K562 (cell line): ENCODE results near the gene WWOX. TPM values are rescaled to one million over a fixed set of nuclear protein-coding genes. Genes with fewer than 3 reads are reported as not detected.

Source experiments
- ATAC-seq: fragments of 200-7000 bp; cut with Tn5 transposase; 3 replicates; pipeline ENCODE4 v1.9.1; 2020; ENCODE audit warnings: moderate library complexity
- BruUV-seq: library from RNA; stranded (reverse); fragments of 400-500 nt; replicated peaks from 2 replicates; lab custom pipeline; 2021; lab: Mats Ljungman, UMichigan
- CTCF ChIA-PET: fragments of 300-600 bp; formaldehyde crosslinking; extraction: SDS; loops from one replicate; lab custom pipeline; 2021; ENCODE audit warnings: low intra/inter-chr PET ratio; lab: Yijun Ruan, JAX
- POLR2A ChIA-PET: fragments of 300-600, 350-650 bp; sonication (Branson Sonifier 250); formaldehyde crosslinking; extraction: SDS; loops from one replicate; lab custom pipeline; 2021; ENCODE audit warnings: antibody characterized with exemption, inconsistent platforms; lab: Yijun Ruan, JAX
- DNase-seq, 4 experiments: peaks; one replicate each; pipeline versions ENCODE4 v3.0.0 to v3.0.0-alpha.2; 2011 to 2018; ENCODE audit warnings: low spot score in 3 of 4, mixed read lengths in 3 of 4; ENCODE audit errors: extremely low read depth in 1 of 4
- FAIRE-seq: peaks from 2 replicates; lab custom pipeline; 2011; peaks lifted over from hg19 to GRCh38; lab: Jason Lieb, UNC
- H2AFZ ChIP-seq: 2 replicates; pipeline ENCODE4 v1.6.0; 2011; ENCODE audit warnings: low read depth, low read length, control low read depth, inconsistent platforms
- H3K27ac ChIP-seq: fragments of 200-600 bp; 3 replicates; pipeline ENCODE4 v1.8.0; 2011; ENCODE audit warnings: low read depth, mild to moderate bottlenecking, control low read depth, inconsistent platforms, low read length, moderate library complexity, mixed read lengths; ENCODE audit errors: extremely low read depth
- H3K27me3 ChIP-seq, 2 experiments: fragments of 300-600 bp in 1 of 2; 2 replicates in 1 of 2; 3 replicates in 1 of 2; pipeline versions ENCODE4 v1.6.0 to v1.8.0; 2011; ENCODE audit warnings: inconsistent platforms in 2 of 2, low read length in 2 of 2, mild to moderate bottlenecking in 1 of 2, mixed read lengths in 1 of 2, moderate library complexity in 1 of 2; ENCODE audit not compliant: control insufficient read depth in 2 of 2, insufficient read depth in 2 of 2
- H3K36me3 ChIP-seq: fragments of 300-600 bp; 3 replicates; pipeline ENCODE4 v1.8.0; 2011; ENCODE audit warnings: mild to moderate bottlenecking, low read length, inconsistent platforms; ENCODE audit not compliant: control insufficient read depth, insufficient read depth
- H3K4me1 ChIP-seq, 2 experiments: fragments of 200-600 bp in 1 of 2; replicated peaks in 1 of 2; 2 replicates in 1 of 2; 3 replicates in 1 of 2; pipeline versions ENCODE4 v1.5.1 to v1.8.0; 2011; ENCODE audit warnings: inconsistent platforms in 2 of 2, low read length in 2 of 2, mild to moderate bottlenecking in 1 of 2, mixed read lengths in 1 of 2, moderate library complexity in 1 of 2; ENCODE audit not compliant: control insufficient read depth in 2 of 2, insufficient read depth in 2 of 2
- H3K4me2 ChIP-seq: 2 replicates; pipeline ENCODE4 v1.6.1; 2011; ENCODE audit warnings: low read length, control low read depth, inconsistent platforms, mixed read lengths; ENCODE audit not compliant: insufficient read depth
- H3K4me3 ChIP-seq: fragments of 200-600 bp; sonication (generic), shearing (Covaris generic); 2 replicates; pipeline ENCODE4 v1.5.1; 2016; ENCODE audit warnings: control low read depth, inconsistent platforms
- H3K79me2 ChIP-seq: fragments of 200-600 bp; 3 replicates; pipeline ENCODE4 v1.8.0; 2011; ENCODE audit warnings: low read length, inconsistent platforms; ENCODE audit not compliant: control insufficient read depth, insufficient read depth
- H3K9ac ChIP-seq, 2 experiments: 2 replicates each; pipeline versions ENCODE4 v1.6.0 to v1.6.1; 2011; ENCODE audit warnings: low read depth in 2 of 2, low read length in 2 of 2, control low read depth in 1 of 2, inconsistent platforms in 1 of 2, mild to moderate bottlenecking in 1 of 2, mixed read lengths in 1 of 2; ENCODE audit not compliant: insufficient read depth in 1 of 2
- H3K9me1 ChIP-seq: one replicate; pipeline ENCODE4 v1.6.0; 2011; ENCODE audit warnings: inconsistent platforms, mild to moderate bottlenecking, low read length, moderate library complexity; ENCODE audit not compliant: control insufficient read depth, insufficient read depth
- H3K9me3 ChIP-seq: replicated peaks from 2 replicates; pipeline ENCODE4 v1.5.1; 2011; ENCODE audit warnings: low read depth, low read length, inconsistent platforms; ENCODE audit not compliant: control insufficient read depth, insufficient read depth
- H4K20me1 ChIP-seq: replicated peaks from 2 replicates; pipeline ENCODE4 v1.6.1; 2011; ENCODE audit warnings: low read length, inconsistent platforms, mixed read lengths; ENCODE audit not compliant: control insufficient read depth, insufficient read depth
- CTCF ChIP-seq, 3 experiments: IDR thresholded peaks in 2 of 3; conservative IDR thresholded peaks in 1 of 3; 2 replicates each; pipeline ENCODE4 v1.5.1; 2011 to 2012; ENCODE audit warnings: low read length in 3 of 3, mild to moderate bottlenecking in 3 of 3, control low read depth in 2 of 3, improper control_type of control experiment in 1 of 3, inconsistent platforms in 1 of 3, low read depth in 1 of 3, mixed read lengths in 1 of 3, moderate library complexity in 1 of 3; ENCODE audit not compliant: insufficient read depth in 2 of 3
- KAT2B ChIP-seq: IDR thresholded peaks from one replicate; pipeline ENCODE4 v1.6.1; 2012; ENCODE audit warnings: low read depth, mild to moderate bottlenecking, control low read depth, inconsistent platforms, low read length, moderate library complexity
- NFIC ChIP-seq: fragments of 450-650 bp; IDR thresholded peaks from 2 replicates; pipeline ENCODE4 v1.6.1; 2017; ENCODE audit warnings: mild to moderate bottlenecking, inconsistent platforms
- NR0B1 ChIP-seq: fragments of 450-650 bp; IDR thresholded peaks from one replicate; pipeline ENCODE4 v1.6.1; 2018; ENCODE audit warnings: mild to moderate bottlenecking, moderate library complexity; ENCODE audit not compliant: partially characterized antibody
- RAD21 ChIP-seq, 2 experiments: fragments of 250-450 bp in 1 of 2; fragments of 450-650 bp in 1 of 2; sonication (Bioruptor Pico) in 1 of 2; formaldehyde crosslinking in 1 of 2; IDR thresholded peaks in 1 of 2; conservative IDR thresholded peaks in 1 of 2; 2 replicates each; pipeline versions ENCODE4 v1.4.0 to v1.8.0; 2020 to 2022; ENCODE audit warnings: mild to moderate bottlenecking in 2 of 2, moderate library complexity in 1 of 2
- RFX5 ChIP-seq: IDR thresholded peaks from 2 replicates; pipeline ENCODE4 v1.6.1; 2011; ENCODE audit warnings: low read depth, mild to moderate bottlenecking, improper control_type of control experiment, low read length
- ZNF57 ChIP-seq: fragments of 450-650 bp; formaldehyde crosslinking; IDR thresholded peaks from 2 replicates; pipeline ENCODE4 v1.4.0; 2020; ENCODE audit warnings: mild to moderate bottlenecking, moderate library complexity
- WGBS: fragments of 100-300 bp; shearing (Covaris generic); methylation state at CpG from one replicate; pipeline ENCODE4 v1.1.6; 2016; ENCODE audit warnings: low coverage, mixed read lengths; ENCODE audit not compliant: insufficient coverage; ENCODE audit errors: missing lambda C conversion rate; 5-methylcytosine and 5-hydroxymethylcytosine counted together
- in situ Hi-C: fragments of 300-500 bp; cut with MboI; formaldehyde crosslinking; loops from 4 replicates; pipeline ENCODE4 v1.15.0; 2018; ENCODE audit warnings: inconsistent platforms, mixed read lengths
- intact Hi-C: fragments of 100-400 bp; cut with micrococcal nuclease; formaldehyde crosslinking; loops from 2 replicates; pipeline ENCODE4 v1.14.2; 2022
- polyA plus RNA-seq, 8 experiments: library from polyadenylated mRNA; depleted of rRNA in 4 of 8; stranded (reverse) in 5 of 8; unstranded in 3 of 8; fragments of >200 nt; fragmentation: Nextera tagmentation in 2 of 8; fragmentation: Illumina TruSeq in 1 of 8; extraction: Ambion mirVana in 2 of 8; extraction: Trizol in 1 of 8; gene quantifications; 2 replicates each; pipeline versions ENCODE4 v1.2.1 to v1.2.3, GENCODE V29; 2011 to 2014; ENCODE audit warnings: inconsistent platforms in 1 of 8, missing spikeins in 1 of 8
- total RNA-seq, 7 experiments: library from RNA; depleted of rRNA in 6 of 7; stranded (reverse); fragments of >200 nt in 6 of 7; fragmentation: Illumina TruSeq in 2 of 7; extraction: Trizol in 2 of 7; gene quantifications; 2 replicates each; pipeline versions ENCODE4 v1.2.1 to v1.2.3, GENCODE V29; 2011 to 2021; ENCODE audit warnings: low replicate concordance in 1 of 7

The WWOX gene
- total and polyA plus RNA-seq, 9 of the 15 experiments (the other 6 are each of a cell fraction or from before 2014, with no cell fraction given): 1.6 to 22.7 (median 8.1) TPM

- H3K9me3 ChIP-seq: no peaks in the 10 kb centered on the region
- ChIA-PET CTCF (no interaction called here), POLR2A (no interaction called here)
- no peak overlapping the region for H3K9ac ChIP-seq
- no peak for FAIRE-seq
- H4K20me1 ChIP-seq: no peaks in the 10 kb centered on the region
- no TSS peak for BruUV-seq
- TF ChIP-seq RFX5 (no peak), CTCF (IDR thresholded peaks at IDR 0.05 in 2 of 3, conservative IDR thresholded peaks at IDR 0.05 in 1 of 3; ENCODE audit: insufficient read depth in 2 of 3, low read depth in 1 of 3, low read length in 3 of 3) (peak; percentile 38 to 49 (median 41); a peak in 5 of 6 replicates), NFIC (peak; percentile 75), NR0B1 (no peak), KAT2B (no peak), ZNF57 (no peak), RAD21 (CRISPR knock-in tag; conservative IDR thresholded peaks at IDR 0.05 in 1 of 2, IDR thresholded peaks at IDR 0.05 in 1 of 2) (peak in 1 of 2 experiments; percentile 46; a peak in 2 of 4 replicates)
- no peaks in the 10 kb centered on the region for H3K79me2 ChIP-seq
- H3K4me1 ChIP-seq: no peaks in the 10 kb centered on the region
- no peaks in the 10 kb centered on the region for H3K36me3 ChIP-seq
- H3K27me3 ChIP-seq: peaks cover 11 to 12% of the 10 kb centered on the region in 2 experiments
- H3K9me1 ChIP-seq: no peaks in the 10 kb centered on the region
- intact Hi-C loops (no loop called here), in situ Hi-C loops (no loop called here)
- ATAC-seq: 0 out of 3 replicates have a peak, but pooled peaks have one; percentile 45
- no peak overlapping the region for H3K4me2 ChIP-seq
- WGBS: 23% methylated on average over 12 of the region's 12 CpGs
- peak; percentile 15 to 25 (median 20) for DNase-seq
- no peak overlapping the region for H2AFZ ChIP-seq
- no peak overlapping the region for H3K27ac ChIP-seq
- no peak overlapping the region for H3K4me3 ChIP-seq
Observed at GRCh38 chr16:78363843-78364555, 264.5 kb downstream of the WWOX start.
